Trophoblast cell (in vitro differentiated cells and primary cell): ENCODE results near the gene DIMT1.

Experiments used
- DNase-seq, 2 donors: peaks; one replicate each; pipeline ENCODE4 v3.0.0-alpha.2; 2016
- H2AFZ ChIP-seq: 2 replicates; pipeline ENCODE4 v1.6.1; 2013; ENCODE audit warnings: low read length, moderate library complexity, mild to moderate bottlenecking; ENCODE audit not compliant: insufficient read depth, poor library complexity
- H2AK5ac ChIP-seq: 2 replicates; pipeline ENCODE4 v1.6.1; 2013; ENCODE audit warnings: mild to moderate bottlenecking, low read length
- H2BK120ac ChIP-seq: 2 replicates; pipeline ENCODE4 v1.6.1; 2013; ENCODE audit warnings: low read length, mild to moderate bottlenecking, moderate library complexity; ENCODE audit not compliant: insufficient read depth, poor library complexity
- H2BK12ac ChIP-seq: 2 replicates; pipeline ENCODE4 v1.6.1; 2013; ENCODE audit warnings: mild to moderate bottlenecking, low read length, moderate library complexity
- H2BK5ac ChIP-seq: 2 replicates; pipeline ENCODE4 v1.6.1; 2013; ENCODE audit warnings: low read length, low read depth, moderate library complexity, mild to moderate bottlenecking; ENCODE audit not compliant: poor library complexity
- H3K14ac ChIP-seq: 2 replicates; pipeline ENCODE4 v1.6.1; 2013; ENCODE audit warnings: mild to moderate bottlenecking, low read length
- H3K18ac ChIP-seq: 2 replicates; pipeline ENCODE4 v1.6.1; 2013; ENCODE audit warnings: mild to moderate bottlenecking, low read length
- H3K23ac ChIP-seq: 2 replicates; pipeline ENCODE4 v1.6.1; 2013; ENCODE audit warnings: low read length
- H3K27ac ChIP-seq: 2 replicates; pipeline ENCODE4 v1.5.1; 2013; ENCODE audit warnings: low read depth, mild to moderate bottlenecking, inconsistent platforms, low read length, moderate library complexity
- H3K27me3 ChIP-seq: 2 replicates; pipeline ENCODE4 v1.6.1; 2013; ENCODE audit warnings: inconsistent platforms, mild to moderate bottlenecking, low read length, moderate library complexity; ENCODE audit not compliant: insufficient read depth
- H3K36me3 ChIP-seq, 2 experiments: 1 replicate in 1 of 2; 2 replicates in 1 of 2; pipeline ENCODE4 v1.6.1; 2013; ENCODE audit warnings: low read length in 2 of 2, mild to moderate bottlenecking in 2 of 2, moderate library complexity in 1 of 2; ENCODE audit not compliant: insufficient read depth in 2 of 2, control insufficient read depth in 1 of 2
- H3K4ac ChIP-seq: 2 replicates; pipeline ENCODE4 v1.6.1; 2013; ENCODE audit warnings: low read depth, mild to moderate bottlenecking, low read length, moderate library complexity
- H3K4me1 ChIP-seq, 2 experiments: 1 replicate in 1 of 2; 2 replicates in 1 of 2; pipeline ENCODE4 v1.6.1; 2013; ENCODE audit warnings: low read length in 2 of 2, mild to moderate bottlenecking in 2 of 2, moderate library complexity in 1 of 2; ENCODE audit not compliant: insufficient read depth in 2 of 2, control insufficient read depth in 1 of 2
- H3K4me2 ChIP-seq: 2 replicates; pipeline ENCODE4 v1.6.1; 2013; ENCODE audit warnings: inconsistent platforms, mild to moderate bottlenecking, low read length, moderate library complexity
- H3K4me3 ChIP-seq: 2 replicates; pipeline ENCODE4 v1.5.1; 2013; ENCODE audit warnings: mild to moderate bottlenecking, low read depth, low read length, inconsistent platforms
- H3K79me1 ChIP-seq: one replicate; pipeline ENCODE4 v1.6.1; 2013; ENCODE audit warnings: low read length
- H3K79me2 ChIP-seq: 2 replicates; pipeline ENCODE4 v1.6.1; 2013; ENCODE audit warnings: low read length, mild to moderate bottlenecking; ENCODE audit not compliant: control insufficient read depth, insufficient read depth, poor library complexity
- H3K9ac ChIP-seq: 2 replicates; pipeline ENCODE4 v1.6.1; 2013; ENCODE audit warnings: mild to moderate bottlenecking, low read length
- H3K9me3 ChIP-seq: 2 replicates; pipeline ENCODE4 v1.6.1; 2013; ENCODE audit warnings: low read depth, mild to moderate bottlenecking, control low read depth, inconsistent platforms, low read length; ENCODE audit not compliant: insufficient read depth
- H4K12ac ChIP-seq: 2 replicates; pipeline ENCODE4 v1.6.1; 2013; ENCODE audit warnings: low read depth, mild to moderate bottlenecking, low read length, moderate library complexity
- H4K8ac ChIP-seq: 2 replicates; pipeline ENCODE4 v1.6.1; 2013; ENCODE audit warnings: low read depth, mild to moderate bottlenecking, low read length, moderate library complexity
- H4K91ac ChIP-seq: one replicate; pipeline ENCODE4 v1.6.1; 2013; ENCODE audit warnings: low read depth, mild to moderate bottlenecking, low read length, moderate library complexity
- WGBS: extraction: QIAGEN DNeasy Blood & Tissue Kit; methylation state at CpG from one replicate; pipeline ENCODE4 v1.1.7; 2013; ENCODE audit warnings: missing lambda C conversion rate; ENCODE audit not compliant: insufficient read length, insufficient coverage; ENCODE audit errors: extremely low coverage; 5-methylcytosine and 5-hydroxymethylcytosine counted together

DIMT1 gene

GRCh38 chr5:62375627-62376026 is 28.1 kb downstream of the DIMT1 start:
- Histone ChIP-seq H3K14ac (no peak overlapping the region), H3K9me3 (no peaks in the 10 kb centered on the region), H3K36me3 (peaks cover 22 to 27% of the 10 kb centered on the region in 2 experiments), H3K4me2 (no peak overlapping the region), H3K4ac (no peak overlapping the region), H3K4me1 (no peaks in the 10 kb centered on the region), H3K27ac (no peak overlapping the region), H2AFZ (no peak overlapping the region), H2BK12ac (no peak overlapping the region), H4K12ac (no peak overlapping the region), H4K8ac (no peak overlapping the region), H2BK5ac (no peak overlapping the region), H3K27me3 (no peaks in the 10 kb centered on the region), H3K4me3 (no peak overlapping the region), H3K79me2 (no peaks in the 10 kb centered on the region), H3K18ac (no peak overlapping the region), H2BK120ac (no peak overlapping the region), H3K23ac (no peak overlapping the region), H4K91ac (no peak overlapping the region), H3K79me1 (no peaks in the 10 kb centered on the region), H3K9ac (no peak overlapping the region), H2AK5ac (no peak overlapping the region)
- no peak for DNase-seq

GRCh38 chr5:62374090-62374489 is 29.6 kb downstream of the DIMT1 start:
- Histone ChIP-seq H3K4me1 (no peaks in the 10 kb centered on the region), H2AK5ac (no peak overlapping the region), H3K4me3 (no peak overlapping the region), H2BK5ac (no peak overlapping the region), H3K4me2 (no peak overlapping the region), H3K36me3 (peaks cover 13 to 21% of the 10 kb centered on the region in 2 experiments), H2BK120ac (no peak overlapping the region), H2BK12ac (no peak overlapping the region), H2AFZ (no peak overlapping the region), H3K23ac (no peak overlapping the region), H3K79me1 (no peaks in the 10 kb centered on the region), H3K18ac (no peak overlapping the region), H3K9ac (no peak overlapping the region), H3K14ac (no peak overlapping the region), H4K12ac (no peak overlapping the region), H3K27me3 (no peaks in the 10 kb centered on the region), H3K79me2 (no peaks in the 10 kb centered on the region), H4K8ac (no peak overlapping the region), H3K9me3 (no peaks in the 10 kb centered on the region), H3K4ac (no peak overlapping the region), H3K27ac (no peak overlapping the region), H4K91ac (no peak overlapping the region)
- DNase-seq = no peak
- WGBS = no CpG with 5 or more reads among the region's 1 CpG

- no peak overlapping the region for H2BK12ac ChIP-seq
- no peaks in the 10 kb centered on the region for H3K9me3 ChIP-seq
- no peak overlapping the region for H3K4me2 ChIP-seq
- no peak overlapping the region for H3K27ac ChIP-seq
- no peak overlapping the region for H3K4me3 ChIP-seq
- no peaks in the 10 kb centered on the region for H3K79me1 ChIP-seq
- no peak overlapping the region for H3K23ac ChIP-seq
- H4K8ac ChIP-seq = no peak overlapping the region
- no peak for DNase-seq
- no peaks in the 10 kb centered on the region for H3K27me3 ChIP-seq
- H2BK5ac ChIP-seq = no peak overlapping the region
- H4K12ac ChIP-seq = no peak overlapping the region
- no peak overlapping the region for H3K14ac ChIP-seq
- no peak overlapping the region for H3K18ac ChIP-seq
- H3K9ac ChIP-seq = no peak overlapping the region
- H2AK5ac ChIP-seq = no peak overlapping the region
- H2BK120ac ChIP-seq = no peak overlapping the region
- H4K91ac ChIP-seq = no peak overlapping the region
- no peak overlapping the region for H3K4ac ChIP-seq
- H2AFZ ChIP-seq = no peak overlapping the region
- no peaks in the 10 kb centered on the region for H3K4me1 ChIP-seq
- no CpG with 5 or more reads among the region's 3 CpGs for WGBS
- no peaks in the 10 kb centered on the region for H3K79me2 ChIP-seq
- peaks cover 10 to 18% of the 10 kb centered on the region in 2 experiments for H3K36me3 ChIP-seq
These were observed 30.3 kb downstream of the DIMT1 start for GRCh38 chr5:62373382-62373781.

- Histone ChIP-seq H3K36me3 (peaks cover 11 to 15% of the 10 kb centered on the region in 2 experiments), H4K12ac (no peak overlapping the region), H2AK5ac (no peak overlapping the region), H2BK5ac (no peak overlapping the region), H3K79me2 (no peaks in the 10 kb centered on the region), H4K91ac (no peak overlapping the region), H3K9me3 (no peaks in the 10 kb centered on the region), H3K23ac (no peak overlapping the region), H3K79me1 (no peaks in the 10 kb centered on the region), H3K9ac (no peak overlapping the region), H4K8ac (no peak overlapping the region), H2BK120ac (no peak overlapping the region), H3K27me3 (no peaks in the 10 kb centered on the region), H3K4me1 (no peaks in the 10 kb centered on the region), H2AFZ (no peak overlapping the region), H3K4me2 (no peak overlapping the region), H2BK12ac (no peak overlapping the region), H3K14ac (no peak overlapping the region), H3K18ac (no peak overlapping the region), H3K4ac (no peak overlapping the region), H3K27ac (no peak overlapping the region), H3K4me3 (no peak overlapping the region)
- DNase-seq = no peak
- WGBS = no CpG with 5 or more reads among the region's 3 CpGs
These were observed 31.1 kb downstream of the DIMT1 start for GRCh38 chr5:62372600-62372999.

DNA sequence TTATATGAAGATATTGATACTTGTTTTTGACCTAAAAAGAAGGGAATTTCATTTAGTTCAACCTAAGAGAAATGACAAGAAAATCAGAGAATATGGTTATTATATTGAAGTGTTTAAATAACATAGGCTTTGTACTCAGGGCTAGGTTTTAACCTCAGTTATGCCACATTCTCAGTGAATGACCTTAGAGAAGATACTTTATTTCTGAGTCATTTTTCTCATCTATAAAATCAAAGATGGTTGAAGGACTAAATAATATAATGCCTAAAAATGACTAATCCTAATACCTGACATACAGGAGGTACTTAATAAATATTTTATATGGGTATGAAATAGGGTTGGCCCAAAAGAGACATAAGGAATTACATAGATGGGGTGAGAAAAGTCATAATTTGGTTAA is 32.3 kb downstream of the DIMT1 start:
- Histone ChIP-seq H3K36me3 (peaks cover 10 to 13% of the 10 kb centered on the region in 2 experiments), H3K18ac (no peak overlapping the region), H4K91ac (no peak overlapping the region), H3K4me3 (no peak overlapping the region), H3K27ac (no peak overlapping the region), H3K9me3 (no peaks in the 10 kb centered on the region), H3K23ac (no peak overlapping the region), H2BK5ac (no peak overlapping the region), H3K9ac (no peak overlapping the region), H3K79me1 (no peaks in the 10 kb centered on the region), H3K14ac (no peak overlapping the region), H3K4me2 (no peak overlapping the region), H3K4ac (no peak overlapping the region), H4K8ac (no peak overlapping the region), H2AFZ (no peak overlapping the region), H3K27me3 (no peaks in the 10 kb centered on the region), H4K12ac (no peak overlapping the region), H3K79me2 (no peaks in the 10 kb centered on the region), H2BK12ac (no peak overlapping the region), H2BK120ac (no peak overlapping the region), H2AK5ac (no peak overlapping the region), H3K4me1 (no peaks in the 10 kb centered on the region)
- DNase-seq = no peak
